ENCODE data around the gene TMED8. TPM values are rescaled to one million over a fixed set of nuclear protein-coding genes. Genes with fewer than 3 reads are reported as not detected.

The TMED8 gene
- total and polyA plus RNA-seq, 12 donors: 4.8 to 23.6 (median 19.9) TPM

DNA sequence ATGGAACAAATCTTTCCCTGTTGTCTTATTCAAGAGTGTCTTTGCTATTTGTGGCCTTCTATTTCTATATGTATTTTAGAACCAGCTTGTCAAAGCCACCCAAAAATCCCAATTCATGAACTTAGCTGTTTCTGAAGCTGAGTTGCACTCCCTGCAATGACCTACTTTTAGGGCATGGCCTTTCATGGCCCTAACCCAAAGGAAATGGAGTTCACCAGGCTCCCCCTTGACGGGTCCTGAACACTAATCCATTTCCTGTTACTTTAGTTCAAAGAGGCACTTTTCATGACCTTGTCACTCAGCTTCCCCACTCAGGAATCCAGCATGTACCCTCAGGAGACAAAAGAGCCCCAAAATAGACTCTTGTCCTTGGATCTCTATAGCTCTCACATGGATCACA is 7.6 kb downstream of the TMED8 start:
- intact Hi-C loops (cut with DNase I): no loop called here
- DNase-seq: peak in 1 of 7 donors; percentile 14

DNA sequence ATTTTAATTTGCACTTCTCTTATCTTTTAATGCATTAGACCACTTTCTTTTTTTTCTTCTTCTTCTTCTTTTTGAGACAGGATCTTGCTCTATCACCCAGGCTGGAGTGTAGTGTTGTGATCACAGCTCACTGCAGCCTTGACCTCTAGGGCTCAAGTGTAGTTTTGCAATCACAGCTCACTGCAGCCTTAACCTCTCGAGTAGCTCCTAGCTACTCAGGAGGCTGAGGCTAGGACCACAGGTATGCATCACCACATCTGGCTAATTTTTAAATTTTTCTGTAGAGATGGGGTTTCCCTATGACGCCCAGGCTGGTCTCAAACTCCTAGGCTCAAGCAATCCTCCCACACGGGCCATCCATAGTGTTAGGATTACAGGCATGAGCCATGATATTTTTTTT is 12.7 kb downstream of the TMED8 start:
- TF ChIP-seq, protein P1, sequence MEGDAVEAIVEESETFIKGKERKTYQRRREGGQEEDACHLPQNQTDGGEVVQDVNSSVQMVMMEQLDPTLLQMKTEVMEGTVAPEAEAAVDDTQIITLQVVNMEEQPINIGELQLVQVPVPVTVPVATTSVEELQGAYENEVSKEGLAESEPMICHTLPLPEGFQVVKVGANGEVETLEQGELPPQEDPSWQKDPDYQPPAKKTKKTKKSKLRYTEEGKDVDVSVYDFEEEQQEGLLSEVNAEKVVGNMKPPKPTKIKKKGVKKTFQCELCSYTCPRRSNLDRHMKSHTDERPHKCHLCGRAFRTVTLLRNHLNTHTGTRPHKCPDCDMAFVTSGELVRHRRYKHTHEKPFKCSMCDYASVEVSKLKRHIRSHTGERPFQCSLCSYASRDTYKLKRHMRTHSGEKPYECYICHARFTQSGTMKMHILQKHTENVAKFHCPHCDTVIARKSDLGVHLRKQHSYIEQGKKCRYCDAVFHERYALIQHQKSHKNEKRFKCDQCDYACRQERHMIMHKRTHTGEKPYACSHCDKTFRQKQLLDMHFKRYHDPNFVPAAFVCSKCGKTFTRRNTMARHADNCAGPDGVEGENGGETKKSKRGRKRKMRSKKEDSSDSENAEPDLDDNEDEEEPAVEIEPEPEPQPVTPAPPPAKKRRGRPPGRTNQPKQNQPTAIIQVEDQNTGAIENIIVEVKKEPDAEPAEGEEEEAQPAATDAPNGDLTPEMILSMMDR (IDR thresholded peaks at IDR 0.05): no peak
- TF ChIP-seq POLR2A (IDR thresholded peaks at IDR 0.05): no peak
- DNase-seq: peak in 2 of 7 donors; percentile 10 to 16
- 69 to 74% (median 72%) methylated on average over 3 of the region's 3 CpGs for WGBS, 4 donors

More for the DNA sequence above, 7.6 kb downstream of the TMED8 start:
- no peak for TF ChIP-seq POLR2A (IDR thresholded peaks at IDR 0.05)
- TF ChIP-seq, protein P1 (IDR thresholded peaks at IDR 0.05): no peak
- H3K27me3 ChIP-seq: no peaks in the 10 kb centered on the region
- H3K36me3 ChIP-seq (replicated peaks in 1 of 2): no peaks in the 10 kb centered on the region
- H3K4me3 ChIP-seq: no peak overlapping the region
- no peak overlapping the region for H3K27ac ChIP-seq
- no peaks in the 10 kb centered on the region for H3K9me3 ChIP-seq (replicated peaks in 1 of 3)
- WGBS, 4 donors: 6 to 31% (median 21%) methylated on average over 1 of the region's 1 CpG
- peaks cover 9 to 17% of the 10 kb centered on the region in 2 donors for H3K4me1 ChIP-seq (replicated peaks in 1 of 2)

DNA sequence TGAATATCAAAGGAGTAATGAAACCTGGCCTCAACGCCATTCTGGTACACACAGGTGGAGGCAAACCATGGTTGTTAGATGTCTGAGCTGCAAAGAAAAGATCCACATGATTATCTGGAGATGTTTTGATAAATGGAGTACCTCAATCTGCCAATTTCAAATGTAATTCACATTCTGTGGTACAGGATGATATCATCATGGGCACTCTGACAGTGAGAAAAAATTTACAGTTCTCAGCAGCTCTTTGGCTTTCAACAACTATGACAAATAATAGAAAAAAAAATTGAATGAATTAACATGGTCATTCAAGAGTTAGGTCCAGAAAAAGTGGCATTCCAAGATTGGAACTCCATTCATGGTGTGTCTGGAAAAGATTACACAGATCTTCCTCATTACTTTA is 17.3 kb downstream of the TMED8 start:
- Histone ChIP-seq H3K27me3 (no peaks in the 10 kb centered on the region), H3K27ac (no peak overlapping the region), H3K9me3 (replicated peaks in 1 of 3) (no peaks in the 10 kb centered on the region), H3K36me3 (replicated peaks in 1 of 2) (no peaks in the 10 kb centered on the region), H3K4me3 (no peak overlapping the region), H3K4me1 (replicated peaks in 1 of 2) (no peaks in the 10 kb centered on the region)
- TF ChIP-seq POLR2A (IDR thresholded peaks at IDR 0.05): no peak
- TF ChIP-seq, protein P1 (IDR thresholded peaks at IDR 0.05): no peak
- DNase-seq: no peak
- intact Hi-C loops (cut with DNase I): no loop called here
- WGBS, 4 donors: 94 to 97% (median 96%) methylated on average over 1 of the region's 1 CpG

More for the DNA sequence above, 12.7 kb downstream of the TMED8 start:
- no peak overlapping the region for H3K27ac ChIP-seq
- intact Hi-C loops (cut with DNase I): no loop called here
- H3K27me3 ChIP-seq: no peaks in the 10 kb centered on the region
- H3K4me1 ChIP-seq (replicated peaks in 1 of 2): peaks cover 0 to 3% of the 10 kb centered on the region in 2 donors
- H3K9me3 ChIP-seq (replicated peaks in 1 of 3): no peaks in the 10 kb centered on the region
- no peak overlapping the region for H3K4me3 ChIP-seq
- no peaks in the 10 kb centered on the region for H3K36me3 ChIP-seq (replicated peaks in 1 of 2)

DNA sequence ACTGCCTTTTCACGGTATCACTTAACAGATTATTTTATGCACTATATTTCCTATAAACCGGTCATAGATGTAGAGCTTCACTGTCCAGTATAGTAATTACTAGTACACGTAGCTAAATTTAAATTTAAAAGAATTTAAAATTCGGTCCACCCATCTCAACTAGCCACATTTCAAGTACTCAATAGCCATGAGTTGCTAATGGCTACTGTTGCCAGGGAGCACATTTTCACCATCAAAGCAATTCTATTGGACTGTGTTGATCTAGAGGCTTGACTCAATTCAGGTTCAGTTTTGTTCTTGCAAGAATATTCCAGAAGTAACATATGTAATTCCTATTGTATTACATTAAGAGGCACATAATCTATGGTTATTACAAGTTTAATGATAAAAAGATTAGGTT is 20.0 kb downstream of the TMED8 start:
- H3K27ac ChIP-seq: no peak overlapping the region
- H3K9me3 ChIP-seq (replicated peaks in 1 of 3): no peaks in the 10 kb centered on the region
- 96 to 98% (median 97%) methylated on average over 4 of the region's 4 CpGs for WGBS, 4 donors
- no peak for DNase-seq
- no peak for TF ChIP-seq POLR2A (IDR thresholded peaks at IDR 0.05)
- TF ChIP-seq, protein P1 (IDR thresholded peaks at IDR 0.05): no peak
- H3K4me1 ChIP-seq (replicated peaks in 1 of 2): no peaks in the 10 kb centered on the region
- H3K36me3 ChIP-seq (replicated peaks in 1 of 2): no peaks in the 10 kb centered on the region
- intact Hi-C loops (cut with DNase I): no loop called here
- no peak overlapping the region for H3K4me3 ChIP-seq
- no peaks in the 10 kb centered on the region for H3K27me3 ChIP-seq

Data from adrenal gland (tissue), 12 donors.